GM12878 (cell line): ENCODE data around the gene STX7. TPM values are rescaled to one million over a fixed set of nuclear protein-coding genes. Genes with fewer than 3 reads are reported as not detected.

Experiments used
- ATAC-seq: fragments of 200-7000 bp; cut with Tn5 transposase; 3 replicates; pipeline ENCODE4 v1.9.1; 2020; ENCODE audit warnings: mild to moderate bottlenecking, moderate library complexity
- BruUV-seq: library from RNA; stranded (reverse); fragments of 400-500 nt; replicated peaks from 2 replicates; lab custom pipeline; 2021; lab: Mats Ljungman, UMichigan
- CTCF ChIA-PET: fragments of 300-600 bp; sonication (Branson Sonifier 250); formaldehyde crosslinking; extraction: SDS; loops from one replicate; lab custom pipeline; 2021; ENCODE audit warnings: inconsistent platforms; lab: Yijun Ruan, JAX
- POLR2A ChIA-PET: fragments of 350-600 bp; formaldehyde crosslinking; extraction: SDS; loops from one replicate; lab custom pipeline; 2021; ENCODE audit warnings: inconsistent platforms; lab: Charles Lee
- RAD21 ChIA-PET: fragments of 300-600 bp; sonication (Branson Sonifier 250); formaldehyde crosslinking; loops from one replicate; lab custom pipeline; 2023; ENCODE audit warnings: antibody characterized with exemption; ENCODE audit not compliant: unreplicated experiment; lab: Charles Lee
- SMC1A ChIA-PET: fragments of 300-600 bp; sonication (Branson Sonifier 250); formaldehyde crosslinking; loops from one replicate; lab custom pipeline; 2023; ENCODE audit not compliant: unreplicated experiment, uncharacterized antibody; lab: Charles Lee
- DNase-seq: peaks from one replicate; pipeline ENCODE4 v3.0.0-alpha.2; 2011; ENCODE audit warnings: low read depth, low spot score
- FAIRE-seq: peaks from 3 replicates; lab custom pipeline; 2011; peaks lifted over from hg19 to GRCh38; lab: Jason Lieb, UNC
- H2AFZ ChIP-seq: 2 replicates; pipeline ENCODE4 v1.6.0; 2011; ENCODE audit warnings: low read depth, low read length, control low read depth; ENCODE audit not compliant: control insufficient read depth
- H3K27ac ChIP-seq: 2 replicates; pipeline ENCODE4 v1.5.1; 2011; ENCODE audit warnings: control low read depth; ENCODE audit not compliant: control insufficient read depth, insufficient read depth
- H3K27me3 ChIP-seq, 2 experiments: replicated peaks in 1 of 2; 2 replicates each; pipeline versions ENCODE4 v1.6.0 to v1.6.1; 2011; ENCODE audit warnings: low read length in 1 of 2; ENCODE audit not compliant: control insufficient read depth in 2 of 2, insufficient read depth in 2 of 2
- H3K36me3 ChIP-seq, 2 experiments: 2 replicates each; pipeline ENCODE4 v1.5.1; 2011; ENCODE audit warnings: low read length in 1 of 2; ENCODE audit not compliant: control insufficient read depth in 2 of 2, insufficient read depth in 2 of 2
- H3K4me1 ChIP-seq: 2 replicates; pipeline ENCODE4 v1.6.1; 2011; ENCODE audit warnings: mild to moderate bottlenecking, low read length, moderate library complexity, mixed read lengths; ENCODE audit not compliant: control insufficient read depth, insufficient read depth
- H3K4me2 ChIP-seq: 2 replicates; pipeline ENCODE4 v1.6.0; 2011; ENCODE audit warnings: control low read depth; ENCODE audit not compliant: control insufficient read depth, insufficient read depth
- H3K4me3 ChIP-seq: fragments of 200-600 bp; sonication (generic); 2 replicates; pipeline ENCODE4 v1.5.1; 2016
- H3K79me2 ChIP-seq: 2 replicates; pipeline ENCODE4 v1.6.0; 2011; ENCODE audit warnings: low read length; ENCODE audit not compliant: control insufficient read depth, insufficient read depth
- H3K9ac ChIP-seq: 2 replicates; pipeline ENCODE4 v1.8.0; 2011; ENCODE audit warnings: low read length, control low read depth, mixed read lengths; ENCODE audit not compliant: control insufficient read depth, insufficient read depth
- H3K9me3 ChIP-seq: replicated peaks from 3 replicates; pipeline ENCODE4 v1.5.1; 2011; ENCODE audit warnings: mild to moderate bottlenecking, low read length; ENCODE audit not compliant: control insufficient read depth, insufficient read depth
- H4K20me1 ChIP-seq: 2 replicates; pipeline ENCODE4 v1.6.0; 2011; ENCODE audit not compliant: control insufficient read depth, insufficient read depth
- CHD2 ChIP-seq: IDR thresholded peaks from 2 replicates; pipeline ENCODE4 v1.6.1; 2011; ENCODE audit warnings: low read depth, low read length, improper control_type of control experiment, borderline replicate concordance
- DPF2 ChIP-seq: fragments of 450-650 bp; IDR thresholded peaks from 2 replicates; pipeline ENCODE4 v1.6.1; 2017; ENCODE audit warnings: mild to moderate bottlenecking
- FOS ChIP-seq: IDR thresholded peaks from 3 replicates; pipeline ENCODE4 v1.6.1; 2011; ENCODE audit warnings: borderline replicate concordance; ENCODE audit not compliant: insufficient read length; ENCODE audit errors: extremely low read depth
- GATAD2B ChIP-seq: fragments of 450-650 bp; conservative IDR thresholded peaks from 2 replicates; pipeline ENCODE4 v1.6.1; 2017; ENCODE audit warnings: low read depth, mild to moderate bottlenecking, moderate library complexity
- IKZF1 ChIP-seq: fragments of 450-650 bp; conservative IDR thresholded peaks from 2 replicates; pipeline ENCODE4 v1.6.1; 2017; ENCODE audit warnings: antibody characterized with exemption, mild to moderate bottlenecking
- NFXL1 ChIP-seq: fragments of 450-650 bp; IDR thresholded peaks from 2 replicates; pipeline ENCODE4 v1.6.1; 2017; ENCODE audit warnings: antibody characterized with exemption, mild to moderate bottlenecking, borderline replicate concordance
- NR2C2 ChIP-seq: IDR thresholded peaks from 2 replicates; pipeline ENCODE4 v1.6.1; 2011; ENCODE audit warnings: borderline replicate concordance, low read depth; ENCODE audit not compliant: control insufficient read depth, insufficient read length
- NRF1 ChIP-seq: conservative IDR thresholded peaks from 2 replicates; pipeline ENCODE4 v1.6.1; 2011; ENCODE audit warnings: mild to moderate bottlenecking, low read depth, low read length, improper control_type of control experiment
- POLR2AphosphoS5 ChIP-seq: IDR thresholded peaks from 2 replicates; pipeline ENCODE4 v1.6.1; 2011; ENCODE audit warnings: mild to moderate bottlenecking, low read length, inconsistent platforms
- RAD21 ChIP-seq: IDR thresholded peaks from 2 replicates; pipeline ENCODE4 v1.6.1; 2011; ENCODE audit warnings: mild to moderate bottlenecking, low read depth, low read length, moderate library complexity; ENCODE audit not compliant: insufficient read depth
- SUZ12 ChIP-seq: fragments of 200-600 bp; sonication (generic); IDR thresholded peaks from one replicate; pipeline ENCODE4 v1.6.1; 2018; ENCODE audit warnings: antibody characterized with exemption, mild to moderate bottlenecking; ENCODE audit not compliant: unreplicated experiment
- TAF1 ChIP-seq: IDR thresholded peaks from 2 replicates; pipeline ENCODE4 v1.6.1; 2011; ENCODE audit warnings: mild to moderate bottlenecking, low read depth, low read length, borderline replicate concordance
- ZBED1 ChIP-seq: IDR thresholded peaks from 2 replicates; pipeline ENCODE4 v1.6.1; 2016; ENCODE audit warnings: borderline replicate concordance
- ZNF217 ChIP-seq: fragments of 450-650 bp; IDR thresholded peaks from 2 replicates; pipeline ENCODE4 v1.6.1; 2017; ENCODE audit warnings: antibody characterized with exemption, mild to moderate bottlenecking
- ZNF24 ChIP-seq: fragments of 450-650 bp; IDR thresholded peaks from 2 replicates; pipeline ENCODE4 v1.6.1; 2017; ENCODE audit warnings: antibody characterized with exemption, mild to moderate bottlenecking
- WGBS: methylation state at CpG from one replicate; pipeline ENCODE4 v1.1.6; 2016; ENCODE audit warnings: low lambda C conversion rate; ENCODE audit not compliant: insufficient replicate concordance, insufficient coverage; ENCODE audit errors: missing lambda C conversion rate; 5-methylcytosine and 5-hydroxymethylcytosine counted together
- in situ Hi-C: fragments of 300-500 bp; cut with MboI; formaldehyde crosslinking; loops from 9 replicates; pipeline ENCODE4 v1.14.3; 2018; ENCODE audit warnings: mixed read lengths
- intact Hi-C: fragments of 100-400 bp; cut with micrococcal nuclease; formaldehyde crosslinking; loops from one replicate; pipeline ENCODE4 v1.14.2; 2022; ENCODE audit not compliant: unreplicated experiment
- polyA plus RNA-seq, 11 experiments: library from polyadenylated mRNA; depleted of rRNA in 4 of 11; unstranded in 6 of 11; stranded (reverse) in 5 of 11; fragments of >200 nt; fragmentation: Nextera tagmentation in 4 of 11; fragmentation: Illumina TruSeq in 1 of 11; extraction: Ambion mirVana in 4 of 11; extraction: Trizol in 1 of 11; gene quantifications; 1 replicate in 1 of 11; 2 replicates in 10 of 11; pipeline versions ENCODE4 v1.2.1 to v1.2.3, GENCODE V29; 2011 to 2016; ENCODE audit warnings: inconsistent platforms in 2 of 11, missing spikeins in 2 of 11, low read depth in 1 of 11
- total RNA-seq, 4 experiments: library from RNA; depleted of rRNA in 3 of 4; stranded (reverse); fragments of >200 nt in 3 of 4; fragmentation: Illumina TruSeq in 1 of 4; extraction: Trizol in 1 of 4; gene quantifications; 2 replicates each; pipeline versions ENCODE4 v1.2.1 to v1.2.3, GENCODE V29; 2013 to 2021
- TF ChIP-seq, protein P1 (sequence below): fragments of 450-650 bp; formaldehyde crosslinking; IDR thresholded peaks from 2 replicates; pipeline ENCODE4 v1.4.0; 2022; ENCODE audit warnings: mild to moderate bottlenecking, moderate library complexity
- TF ChIP-seq, protein P2 (sequence below): IDR thresholded peaks from 2 replicates; pipeline ENCODE4 v1.6.1; 2012; ENCODE audit warnings: low read depth, low read length, improper control_type of control experiment
- TF ChIP-seq, protein P3 (sequence below): fragments of 450-650 bp; IDR thresholded peaks from 2 replicates; pipeline ENCODE4 v1.6.1; 2016; ENCODE audit warnings: mild to moderate bottlenecking, moderate library complexity, borderline replicate concordance

STX7 gene
- total and polyA plus RNA-seq, 10 of the 15 experiments (the other 5 are each of a cell fraction or from before 2014, with no cell fraction given) = 26.5 to 75.5 (median 51.3) TPM

DNA sequence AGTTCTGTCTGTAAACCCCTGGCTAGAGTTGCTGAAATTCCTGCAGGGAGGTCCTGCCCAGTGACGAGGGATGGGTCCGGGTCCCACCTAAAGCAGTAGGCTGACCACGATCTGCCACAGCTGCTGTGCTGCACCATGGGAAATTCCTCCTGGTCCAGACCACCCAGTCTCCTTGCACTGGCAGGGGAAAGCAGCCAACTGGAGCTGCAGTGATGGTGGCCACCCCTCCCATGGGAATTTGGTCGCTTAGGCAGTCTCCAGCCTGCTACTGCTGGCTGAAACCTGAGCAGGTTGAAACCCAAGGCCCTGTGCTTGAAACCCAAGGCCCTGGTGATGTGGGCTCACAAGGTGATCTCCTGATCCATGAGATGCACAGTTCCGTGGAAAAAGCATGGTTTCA lies 87.7 kb downstream of the STX7 start:
- in situ Hi-C loops = no loop called here
- Histone ChIP-seq H2AFZ (no peak overlapping the region), H3K9me3 (no peaks in the 10 kb centered on the region; the same call in 2 of the 3 replicates), H3K4me3 (no peak overlapping the region), H3K79me2 (no peaks in the 10 kb centered on the region), H3K9ac (no peak overlapping the region), H3K4me2 (no peak overlapping the region), H3K27me3 (no peaks in the 10 kb centered on the region), H3K36me3 (no peaks in the 10 kb centered on the region), H4K20me1 (no peaks in the 10 kb centered on the region), H3K27ac (no peak overlapping the region)
- DNase-seq (no peak), ATAC-seq (no peak)
- SMC1A ChIA-PET = no interaction called here
- intact Hi-C loops = no loop called here
- RAD21 ChIA-PET = no interaction called here
- CTCF ChIA-PET = no interaction called here
- POLR2A ChIA-PET = no interaction called here
- TF ChIP-seq TAF1 (no peak), IKZF1 (no peak), RAD21 (no peak), SUZ12 (no peak), FOS (no peak), ZBED1 (no peak), ZNF217 (no peak), DPF2 (no peak), ZNF24 (no peak), POLR2AphosphoS5 (no peak), NR2C2 (no peak), CHD2 (no peak), NFXL1 (no peak), NRF1 (no peak), GATAD2B (no peak)
- TF ChIP-seq, protein P1, sequence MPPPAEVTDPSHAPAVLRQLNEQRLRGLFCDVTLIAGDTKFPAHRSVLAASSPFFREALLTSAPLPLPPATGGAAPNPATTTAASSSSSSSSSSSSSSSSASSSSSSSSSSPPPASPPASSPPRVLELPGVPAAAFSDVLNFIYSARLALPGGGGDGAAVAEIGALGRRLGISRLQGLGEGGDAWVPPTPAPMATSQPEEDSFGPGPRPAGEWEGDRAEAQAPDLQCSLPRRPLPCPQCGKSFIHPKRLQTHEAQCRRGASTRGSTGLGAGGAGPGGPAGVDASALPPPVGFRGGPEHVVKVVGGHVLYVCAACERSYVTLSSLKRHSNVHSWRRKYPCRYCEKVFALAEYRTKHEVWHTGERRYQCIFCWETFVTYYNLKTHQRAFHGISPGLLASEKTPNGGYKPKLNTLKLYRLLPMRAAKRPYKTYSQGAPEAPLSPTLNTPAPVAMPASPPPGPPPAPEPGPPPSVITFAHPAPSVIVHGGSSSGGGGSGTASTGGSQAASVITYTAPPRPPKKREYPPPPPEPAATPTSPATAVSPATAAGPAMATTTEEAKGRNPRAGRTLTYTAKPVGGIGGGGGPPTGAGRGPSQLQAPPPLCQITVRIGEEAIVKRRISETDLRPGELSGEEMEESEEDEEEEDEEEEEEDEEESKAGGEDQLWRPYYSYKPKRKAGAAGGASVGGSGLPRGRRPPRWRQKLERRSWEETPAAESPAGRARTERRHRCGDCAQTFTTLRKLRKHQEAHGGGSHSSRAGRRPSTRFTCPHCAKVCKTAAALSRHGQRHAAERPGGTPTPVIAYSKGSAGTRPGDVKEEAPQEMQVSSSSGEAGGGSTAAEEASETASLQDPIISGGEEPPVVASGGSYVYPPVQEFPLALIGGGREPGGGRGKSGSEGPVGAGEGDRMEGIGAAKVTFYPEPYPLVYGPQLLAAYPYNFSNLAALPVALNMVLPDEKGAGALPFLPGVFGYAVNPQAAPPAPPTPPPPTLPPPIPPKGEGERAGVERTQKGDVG (CRISPR knock-in tag) = no peak
- TF ChIP-seq, protein P2, sequence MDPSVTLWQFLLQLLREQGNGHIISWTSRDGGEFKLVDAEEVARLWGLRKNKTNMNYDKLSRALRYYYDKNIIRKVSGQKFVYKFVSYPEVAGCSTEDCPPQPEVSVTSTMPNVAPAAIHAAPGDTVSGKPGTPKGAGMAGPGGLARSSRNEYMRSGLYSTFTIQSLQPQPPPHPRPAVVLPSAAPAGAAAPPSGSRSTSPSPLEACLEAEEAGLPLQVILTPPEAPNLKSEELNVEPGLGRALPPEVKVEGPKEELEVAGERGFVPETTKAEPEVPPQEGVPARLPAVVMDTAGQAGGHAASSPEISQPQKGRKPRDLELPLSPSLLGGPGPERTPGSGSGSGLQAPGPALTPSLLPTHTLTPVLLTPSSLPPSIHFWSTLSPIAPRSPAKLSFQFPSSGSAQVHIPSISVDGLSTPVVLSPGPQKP = no peak
- TF ChIP-seq, protein P3, sequence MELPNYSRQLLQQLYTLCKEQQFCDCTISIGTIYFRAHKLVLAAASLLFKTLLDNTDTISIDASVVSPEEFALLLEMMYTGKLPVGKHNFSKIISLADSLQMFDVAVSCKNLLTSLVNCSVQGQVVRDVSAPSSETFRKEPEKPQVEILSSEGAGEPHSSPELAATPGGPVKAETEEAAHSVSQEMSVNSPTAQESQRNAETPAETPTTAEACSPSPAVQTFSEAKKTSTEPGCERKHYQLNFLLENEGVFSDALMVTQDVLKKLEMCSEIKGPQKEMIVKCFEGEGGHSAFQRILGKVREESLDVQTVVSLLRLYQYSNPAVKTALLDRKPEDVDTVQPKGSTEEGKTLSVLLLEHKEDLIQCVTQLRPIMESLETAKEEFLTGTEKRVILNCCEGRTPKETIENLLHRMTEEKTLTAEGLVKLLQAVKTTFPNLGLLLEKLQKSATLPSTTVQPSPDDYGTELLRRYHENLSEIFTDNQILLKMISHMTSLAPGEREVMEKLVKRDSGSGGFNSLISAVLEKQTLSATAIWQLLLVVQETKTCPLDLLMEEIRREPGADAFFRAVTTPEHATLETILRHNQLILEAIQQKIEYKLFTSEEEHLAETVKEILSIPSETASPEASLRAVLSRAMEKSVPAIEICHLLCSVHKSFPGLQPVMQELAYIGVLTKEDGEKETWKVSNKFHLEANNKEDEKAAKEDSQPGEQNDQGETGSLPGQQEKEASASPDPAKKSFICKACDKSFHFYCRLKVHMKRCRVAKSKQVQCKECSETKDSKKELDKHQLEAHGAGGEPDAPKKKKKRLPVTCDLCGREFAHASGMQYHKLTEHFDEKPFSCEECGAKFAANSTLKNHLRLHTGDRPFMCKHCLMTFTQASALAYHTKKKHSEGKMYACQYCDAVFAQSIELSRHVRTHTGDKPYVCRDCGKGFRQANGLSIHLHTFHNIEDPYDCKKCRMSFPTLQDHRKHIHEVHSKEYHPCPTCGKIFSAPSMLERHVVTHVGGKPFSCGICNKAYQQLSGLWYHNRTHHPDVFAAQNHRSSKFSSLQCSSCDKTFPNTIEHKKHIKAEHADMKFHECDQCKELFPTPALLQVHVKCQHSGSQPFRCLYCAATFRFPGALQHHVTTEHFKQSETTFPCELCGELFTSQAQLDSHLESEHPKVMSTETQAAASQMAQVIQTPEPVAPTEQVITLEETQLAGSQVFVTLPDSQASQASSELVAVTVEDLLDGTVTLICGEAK = no peak
- TF ChIP-seq, all 136 proteins: peak for 0
- BruUV-seq = no TSS peak
- WGBS = 21% methylated on average over 5 of the region's 5 CpGs
- FAIRE-seq = no peak
- H3K4me1 ChIP-seq = no peaks in the 10 kb centered on the region
